HG02623 (cell line): ENCODE measurements around the gene KAZN.

Experiments
- ATAC-seq: cut with Tn5 transposase; IDR thresholded peaks from one replicate; pipeline ENCODE4 v1.9.1; 2021; ENCODE audit warnings: moderate library complexity; ENCODE audit not compliant: unreplicated experiment

The KAZN gene

GRCh38 chr1:14585728-14586127, 12.8 kb upstream of the KAZN start:
- ATAC-seq: no peak

GRCh38 chr1:14590411-14591180, 7.9 kb upstream of the KAZN start:
- no peak for ATAC-seq

DNA sequence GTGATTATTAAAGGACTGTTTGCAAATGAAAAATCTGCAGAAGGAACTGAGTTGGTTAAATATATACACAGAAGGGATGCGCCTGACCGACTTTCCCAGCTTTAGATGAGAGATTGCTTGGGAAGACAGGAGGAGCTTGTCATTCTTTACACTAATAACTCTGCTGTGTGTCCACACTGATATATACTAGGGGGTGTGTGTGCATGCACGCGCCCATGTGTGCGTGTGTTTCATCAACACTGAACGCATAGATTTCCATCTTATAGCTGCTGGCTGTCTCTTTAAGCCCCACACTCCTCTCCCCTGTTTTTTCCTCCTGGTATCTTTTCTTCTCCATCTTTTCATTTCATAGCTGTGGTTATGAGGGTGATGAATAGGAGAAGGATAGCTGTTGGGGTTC, 6.9 kb upstream of the KAZN start:
- no peak for ATAC-seq

- ATAC-seq: no peak
Measured at GRCh38 chr1:14592004-14592631, 6.4 kb upstream of the KAZN start.

- ATAC-seq: no peak
Measured at GRCh38 chr1:14593302-14593701, 5.2 kb upstream of the KAZN start.

- no peak for ATAC-seq
Measured at GRCh38 chr1:14594045-14594444, 4.4 kb upstream of the KAZN start.

- ATAC-seq: no peak
Measured at GRCh38 chr1:14596591-14596990, 1.9 kb upstream of the KAZN start.

GRCh38 chr1:14597343-14598006, 1.0 kb upstream of the KAZN start:
- ATAC-seq: no peak

- no peak for ATAC-seq
Measured at GRCh38 chr1:14598007-14598497, 433 bp upstream of the KAZN start.

GRCh38 chr1:14599183-14599791, 802 bp downstream of the KAZN start:
- ATAC-seq: no peak

- no peak for ATAC-seq
Measured at GRCh38 chr1:14599800-14600199, 1.3 kb downstream of the KAZN start.

- no peak for ATAC-seq
Measured at GRCh38 chr1:14600405-14601112, 2.1 kb downstream of the KAZN start.

GRCh38 chr1:14602136-14602535, 3.7 kb downstream of the KAZN start:
- no peak for ATAC-seq

- no peak for ATAC-seq
Measured at GRCh38 chr1:14603645-14604044, 5.2 kb downstream of the KAZN start.

GRCh38 chr1:14604414-14604813, 5.9 kb downstream of the KAZN start:
- ATAC-seq: no peak

- no peak for ATAC-seq
Measured at GRCh38 chr1:14605945-14606344, 7.5 kb downstream of the KAZN start.

DNA sequence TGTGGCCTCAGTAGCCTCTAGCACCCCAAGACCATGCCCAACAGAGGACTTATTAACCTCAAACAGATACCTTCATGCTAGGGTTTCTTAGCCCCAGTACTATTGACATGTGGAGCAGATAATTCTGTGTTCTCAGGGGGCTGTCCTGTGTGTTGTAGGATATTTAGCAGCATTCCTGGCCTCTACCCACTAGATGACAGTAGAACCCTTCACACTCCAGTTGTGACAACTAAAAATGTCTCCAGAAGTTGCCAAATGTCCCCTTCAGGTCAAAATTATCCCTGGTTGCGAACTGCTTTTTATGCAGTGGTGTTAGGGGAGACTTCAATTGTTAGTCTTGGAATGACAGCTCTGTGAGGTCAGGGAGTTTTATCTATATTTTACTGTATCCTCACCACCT, 8.1 kb downstream of the KAZN start:
- no peak for ATAC-seq

DNA sequence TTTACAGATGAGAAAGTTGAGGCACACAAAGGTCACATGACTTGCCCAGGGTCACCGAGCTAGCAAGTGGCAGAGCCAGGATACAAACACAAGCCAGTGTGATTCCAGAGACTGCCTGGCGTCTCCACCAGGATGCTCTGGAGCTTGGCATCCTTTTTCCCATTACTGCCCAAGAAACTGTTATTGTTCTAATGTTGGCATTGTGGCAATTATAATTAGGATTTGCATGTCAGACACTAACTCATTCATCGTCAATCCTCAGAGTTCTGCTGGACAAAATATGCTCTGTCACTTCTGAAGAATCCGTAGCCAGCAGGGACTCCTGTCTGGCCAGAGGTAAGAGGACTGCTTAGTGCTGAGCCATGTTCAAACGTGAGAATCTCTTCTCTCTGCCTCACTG, 8.8 kb downstream of the KAZN start:
- no peak for ATAC-seq

DNA sequence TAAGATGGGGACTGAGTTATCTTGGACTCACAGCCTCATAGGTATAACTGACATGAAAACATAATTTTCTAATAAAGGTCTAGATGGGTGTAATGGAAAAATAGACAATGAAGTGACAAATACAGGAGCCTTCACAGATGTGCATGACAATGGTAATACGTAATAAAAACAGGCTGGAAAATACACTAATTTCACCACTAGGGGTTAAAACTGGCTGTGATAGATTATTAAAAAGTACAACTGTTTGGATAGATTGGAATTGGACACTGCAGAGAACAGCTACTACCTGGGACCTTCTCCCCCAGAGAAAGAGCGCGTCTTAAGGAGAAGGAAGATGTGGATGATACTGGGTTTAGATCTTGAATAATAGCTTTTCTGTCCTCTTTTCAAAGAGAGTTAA, 9.8 kb downstream of the KAZN start:
- no peak for ATAC-seq

DNA sequence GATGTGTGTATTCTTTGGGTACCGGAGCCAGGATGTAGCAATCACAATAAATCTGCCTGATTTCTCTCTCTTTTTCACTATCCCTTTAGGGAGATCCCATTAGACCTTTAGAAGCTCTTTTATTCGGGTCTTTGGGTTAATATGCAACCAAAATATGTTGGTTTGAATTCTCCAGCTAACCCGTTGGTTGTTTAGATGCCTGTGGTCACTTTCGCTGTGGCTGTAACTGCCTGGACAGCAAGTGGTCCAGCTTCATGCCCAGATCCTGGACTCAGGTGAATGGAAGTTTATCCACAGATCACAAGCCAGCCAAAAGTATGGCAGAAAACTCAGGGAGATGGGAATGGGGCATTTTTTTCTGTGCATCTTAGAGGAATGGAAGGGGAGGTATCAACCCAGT, 12.3 kb downstream of the KAZN start:
- no peak for ATAC-seq

DNA sequence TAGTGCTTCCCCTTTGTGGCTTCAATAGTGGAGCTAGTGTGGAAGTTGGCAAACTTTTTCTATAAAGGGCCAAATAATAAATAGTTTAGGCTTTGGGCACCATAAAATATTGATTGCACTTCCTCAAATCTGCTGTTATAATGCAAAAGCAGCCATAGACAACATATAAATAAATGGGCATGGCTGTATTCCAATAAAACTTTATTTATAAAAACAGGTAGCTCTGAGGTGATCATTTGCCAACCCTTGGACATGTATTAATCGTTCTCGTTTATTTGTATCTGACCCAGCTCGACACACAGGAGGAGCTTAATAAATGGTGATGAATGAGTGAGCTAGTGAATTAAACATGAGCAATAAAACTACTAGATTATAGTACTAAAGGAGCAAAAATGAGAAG, 13.3 kb downstream of the KAZN start:
- ATAC-seq: no peak
